Lung (tissue), 12 donors: Measurements from ENCODE around the gene RAB34. TPM values are rescaled to one million over a fixed set of nuclear protein-coding genes. Genes with fewer than 3 reads are reported as not detected.

Experiments
- ATAC-seq: fragments of 200-7000 bp; cut with Tn5 transposase; one replicate; pipeline ENCODE4 v1.9.1; 2020; ENCODE audit warnings: moderate number of reproducible peaks; ENCODE audit not compliant: insufficient read depth, low FRiP score
- DNase-seq, 3 donors: peaks; one replicate each; pipeline ENCODE4 v3.0.0-alpha.2; 2013 to 2017
- H3K27ac ChIP-seq, 2 donors: one replicate each; pipeline ENCODE4 v1.5.1; 2013; ENCODE audit warnings: mild to moderate bottlenecking in 2 of 2, moderate library complexity in 2 of 2, control low read depth in 1 of 2, inconsistent platforms in 1 of 2, low read depth in 1 of 2, low read length in 1 of 2
- H3K27me3 ChIP-seq, 3 donors: one replicate each; pipeline ENCODE4 v1.5.1; 2013; ENCODE audit warnings: low read length in 2 of 3; ENCODE audit not compliant: control insufficient read depth in 3 of 3, insufficient read depth in 3 of 3
- H3K36me3 ChIP-seq, 4 donors: one replicate each; pipeline ENCODE4 v1.5.1; 2013; ENCODE audit warnings: low read length in 4 of 4, mild to moderate bottlenecking in 1 of 4, moderate library complexity in 1 of 4; ENCODE audit not compliant: control insufficient read depth in 4 of 4, insufficient read depth in 4 of 4
- H3K4me1 ChIP-seq, 5 donors: one replicate each; pipeline ENCODE4 v1.5.1; 2013; ENCODE audit warnings: low read length in 5 of 5, mild to moderate bottlenecking in 2 of 5, moderate library complexity in 1 of 5; ENCODE audit not compliant: control insufficient read depth in 5 of 5, insufficient read depth in 5 of 5
- H3K4me3 ChIP-seq: one replicate; pipeline ENCODE4 v1.5.1; 2013; ENCODE audit warnings: mild to moderate bottlenecking, control low read depth, moderate library complexity
- H3K9ac ChIP-seq, 2 donors: one replicate each; pipeline ENCODE4 v1.5.1; 2013; ENCODE audit warnings: low read length in 2 of 2, control low read depth in 1 of 2; ENCODE audit not compliant: insufficient read depth in 1 of 2
- H3K9me3 ChIP-seq, 4 donors: one replicate each; pipeline ENCODE4 v1.5.1; 2013; ENCODE audit warnings: low read length in 3 of 4, mild to moderate bottlenecking in 1 of 4, moderate library complexity in 1 of 4; ENCODE audit not compliant: control insufficient read depth in 4 of 4, insufficient read depth in 3 of 4
- CTCF ChIP-seq: IDR thresholded peaks from 2 replicates; pipeline ENCODE4 v1.5.1; 2012; ENCODE audit warnings: mild to moderate bottlenecking; ENCODE audit errors: control extremely low read depth, extremely low read depth
- WGBS, 2 donors: extraction: QIAGEN DNeasy Blood & Tissue Kit; methylation state at CpG; one replicate each; pipeline ENCODE4 v1.1.7; 2013; 5-methylcytosine and 5-hydroxymethylcytosine counted together
- polyA plus RNA-seq, 2 donors: library from polyadenylated mRNA; stranded (reverse); fragments of 200-250 nt; gene quantifications; one replicate each; pipeline ENCODE4 v1.2.1, GENCODE V29; 2013
- total RNA-seq, 2 donors: library from RNA; depleted of rRNA in 1 of 2; stranded (reverse); fragments of >200 nt in 1 of 2; gene quantifications; one replicate each; pipeline ENCODE4 v1.2.1, GENCODE V29; 2014 to 2021
- donor health status: control.
- donor health status: control.
- donor health status: Bipolar disorder and iron deficiency.
- donor health status: healthy.
- donor health status: DM: yes; HTN: yes; CAD: no.

RAB34 gene
- total and polyA plus RNA-seq, 4 donors: 77.8 to 103 (median 97.2) TPM

GRCh38 chr17:28704219-28704858 lies 13.3 kb downstream of the RAB34 start:
- no peak overlapping the region for H3K4me3 ChIP-seq
- H3K27me3 ChIP-seq: no peaks in the 10 kb centered on the region
- DNase-seq (no peak), ATAC-seq (no peak)
- no peak overlapping the region for H3K9ac ChIP-seq
- no peak for TF ChIP-seq CTCF
- no peaks in the 10 kb centered on the region for H3K4me1 ChIP-seq
- WGBS, 2 donors: 93 to 95% methylated on average over 14 of the region's 14 CpGs
- no peak overlapping the region for H3K27ac ChIP-seq
- no peaks in the 10 kb centered on the region for H3K9me3 ChIP-seq
- H3K36me3 ChIP-seq: peaks cover 22 to 55% (median 29%) of the 10 kb centered on the region in 4 donors

DNA sequence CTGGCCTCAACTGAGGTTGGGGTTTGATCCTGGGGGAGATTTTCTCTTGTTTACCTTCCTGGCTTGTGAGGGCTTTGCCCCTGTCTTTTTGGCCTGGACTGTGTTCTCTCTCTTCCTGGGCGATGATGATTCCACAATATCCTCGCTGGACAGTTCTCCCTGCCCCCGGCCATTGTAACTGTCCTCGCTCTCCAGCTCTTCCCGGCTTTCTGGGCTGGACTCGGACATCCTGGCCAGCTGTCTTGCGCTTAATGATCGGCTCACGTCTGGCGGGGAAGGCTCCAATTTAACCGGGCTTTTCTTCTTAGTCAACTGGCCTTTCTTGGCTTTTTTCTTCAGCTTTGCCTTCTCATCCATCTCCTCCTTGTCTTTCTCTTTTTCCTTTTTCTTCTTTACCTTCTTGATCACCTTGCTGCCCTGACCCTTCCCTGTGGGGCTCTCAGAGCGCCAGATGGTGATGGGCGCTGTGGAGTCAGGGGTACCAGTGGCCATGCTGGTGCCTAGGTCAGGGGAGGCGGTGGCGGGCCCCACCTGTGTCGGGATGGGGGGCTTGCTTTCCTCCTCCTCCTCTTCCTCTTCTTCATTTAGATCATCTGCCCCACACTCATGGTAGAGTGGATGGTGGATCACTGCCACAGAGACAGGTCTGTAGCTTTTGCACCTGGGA lies 14.0 kb downstream of the RAB34 start:
- H3K4me3 ChIP-seq: no peak overlapping the region
- H3K4me1 ChIP-seq: no peaks in the 10 kb centered on the region
- H3K9ac ChIP-seq: no peak overlapping the region
- DNase-seq (no peak), ATAC-seq (no peak)
- no peak for TF ChIP-seq CTCF
- no peaks in the 10 kb centered on the region for H3K9me3 ChIP-seq
- no peaks in the 10 kb centered on the region for H3K27me3 ChIP-seq
- H3K27ac ChIP-seq: no peak overlapping the region
- H3K36me3 ChIP-seq: peaks cover 28 to 62% (median 36%) of the 10 kb centered on the region in 4 donors
- WGBS, 2 donors: 89 to 94% methylated on average over 16 of the region's 16 CpGs

GRCh38 chr17:28702752-28703150 lies 14.9 kb downstream of the RAB34 start:
- Histone ChIP-seq H3K27ac (no peak overlapping the region), H3K36me3 (peaks cover 37 to 71% (median 42%) of the 10 kb centered on the region in 4 donors), H3K27me3 (no peaks in the 10 kb centered on the region), H3K4me3 (no peak overlapping the region), H3K9me3 (no peaks in the 10 kb centered on the region), H3K4me1 (no peaks in the 10 kb centered on the region), H3K9ac (no peak overlapping the region)
- 81 to 84% methylated on average over 3 of the region's 3 CpGs for whole genome bisulfite sequencing, 2 donors
- no peak for TF ChIP-seq CTCF
- ATAC-seq (no peak), DNase-seq (no peak)
